ENCODE results near the gene TNS2.

- TF ChIP-seq CTCF (IDR thresholded peaks at IDR 0.05; ENCODE audit: insufficient read depth, low read length, poor library complexity, severe bottlenecking) (no peak), EZH2phosphoT487 (conservative IDR thresholded peaks at IDR 0.05; ENCODE audit: low read length) (no peak)
These were observed 25.1 kb downstream of the TNS2 start for GRCh38 chr12:53074999-53075370.

Data from SU-DHL-6 (cell line).